SIG-M5 treated with dmso at 0.1 percent for 504 hours (cell line): Measurements from ENCODE around the gene HSF2.

Experiments
- DNase-seq: peaks from one replicate; lab custom pipeline; 2025; ENCODE audit not compliant: unreplicated experiment; lab: John Stamatoyannopoulos, UW

The HSF2 gene

DNA sequence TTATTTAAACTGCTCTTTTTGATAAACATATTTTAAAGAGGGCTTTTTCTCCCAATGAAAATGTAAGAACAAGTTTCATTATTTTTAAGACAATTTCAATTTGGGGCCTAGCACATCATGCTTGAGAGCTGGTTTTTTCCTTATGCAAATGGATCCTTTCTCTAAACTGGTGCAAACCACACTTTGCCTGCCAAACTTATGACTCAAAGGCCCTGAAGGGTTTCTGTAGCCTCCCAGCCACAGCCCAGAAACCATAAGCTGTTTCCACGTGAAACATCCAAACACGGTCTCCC lies 451 bp upstream of the HSF2 start:
- DNase-seq, result no peak

DNA sequence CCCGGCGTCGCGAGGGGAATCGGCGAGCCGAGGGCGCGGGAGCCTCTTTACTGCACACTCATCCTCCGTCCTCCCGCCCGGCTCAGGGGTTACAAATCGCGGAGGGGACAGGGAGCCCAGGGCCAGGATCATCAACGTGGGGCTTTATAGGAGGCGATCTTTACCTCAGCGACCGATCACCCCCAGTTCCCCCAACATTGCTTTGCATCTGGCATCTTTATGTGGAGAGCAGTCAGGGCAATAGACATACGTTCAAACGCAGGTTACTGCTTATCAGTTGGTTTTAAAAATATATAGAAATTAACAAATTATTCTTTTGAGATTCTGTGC lies 634 bp downstream of the HSF2 start:
- DNase-seq, result no peak

DNA sequence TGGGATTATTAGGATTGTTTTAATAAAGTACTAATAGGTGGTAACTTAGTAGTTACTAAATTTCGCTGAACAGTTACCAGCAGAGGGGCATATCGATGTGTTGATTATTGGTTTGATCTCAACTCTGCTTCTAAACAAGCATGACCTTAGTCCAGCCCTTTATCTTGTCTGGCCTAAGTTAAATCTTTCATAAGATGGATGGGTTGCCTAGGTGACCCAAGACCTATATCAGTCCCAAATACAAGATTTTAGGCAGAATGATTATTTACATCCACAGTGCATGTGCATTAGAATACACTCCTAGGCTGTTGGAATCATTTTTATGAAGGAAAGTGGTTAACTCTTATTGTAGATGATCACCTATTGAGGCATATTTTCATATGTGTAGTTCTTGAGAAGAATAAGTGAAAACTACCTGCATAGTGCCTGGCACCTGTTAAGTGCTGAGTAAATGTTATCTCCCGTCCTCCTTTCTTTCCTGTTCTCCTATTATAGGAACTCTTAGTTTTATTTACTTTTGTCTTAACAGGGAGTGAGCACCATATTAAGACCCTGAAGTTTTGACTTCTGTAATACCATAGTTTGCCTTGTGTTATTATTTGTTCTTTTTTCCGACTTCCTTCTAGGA lies 1.1 kb downstream of the HSF2 start:
- no peak for DNase-seq

DNA sequence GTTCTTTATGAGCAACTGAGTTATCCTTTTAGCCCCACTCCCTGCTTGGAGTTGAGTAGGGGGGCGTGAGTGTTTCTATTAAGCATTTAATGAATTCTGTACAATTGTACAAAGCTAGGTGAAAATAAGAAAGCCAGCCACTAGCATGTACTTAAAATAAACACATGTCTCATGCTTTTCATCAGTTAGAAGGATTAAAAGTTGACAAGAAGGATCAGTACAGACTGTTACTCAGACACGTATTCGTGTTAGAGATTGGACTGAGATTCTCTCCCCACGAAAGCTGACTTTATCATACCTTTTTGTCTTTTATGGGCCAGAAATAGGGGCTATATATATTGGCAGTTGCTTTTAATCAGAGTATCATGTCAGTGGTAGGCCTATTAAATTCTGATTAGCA lies 1.7 kb downstream of the HSF2 start:
- no peak for DNase-seq

DNA sequence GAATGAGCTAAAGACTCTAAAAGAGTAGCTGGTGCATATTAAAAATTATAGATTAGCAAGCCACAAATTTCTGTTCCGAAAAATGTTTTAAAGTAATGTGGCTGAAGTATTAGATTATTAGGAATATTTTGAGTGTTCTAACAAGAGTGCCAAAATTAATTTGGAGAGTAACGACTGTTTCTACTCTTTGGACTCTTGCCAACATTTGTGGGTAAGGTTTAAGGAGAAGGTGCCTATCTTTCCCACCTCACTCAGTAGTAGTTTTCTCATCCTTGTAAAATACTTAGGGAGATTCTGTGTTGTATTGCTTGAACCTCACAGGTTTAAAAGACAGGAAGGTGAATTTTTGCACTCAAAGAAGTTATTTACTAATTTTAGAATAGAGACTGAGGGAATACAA lies 5.0 kb downstream of the HSF2 start:
- no peak for DNase-seq

DNA sequence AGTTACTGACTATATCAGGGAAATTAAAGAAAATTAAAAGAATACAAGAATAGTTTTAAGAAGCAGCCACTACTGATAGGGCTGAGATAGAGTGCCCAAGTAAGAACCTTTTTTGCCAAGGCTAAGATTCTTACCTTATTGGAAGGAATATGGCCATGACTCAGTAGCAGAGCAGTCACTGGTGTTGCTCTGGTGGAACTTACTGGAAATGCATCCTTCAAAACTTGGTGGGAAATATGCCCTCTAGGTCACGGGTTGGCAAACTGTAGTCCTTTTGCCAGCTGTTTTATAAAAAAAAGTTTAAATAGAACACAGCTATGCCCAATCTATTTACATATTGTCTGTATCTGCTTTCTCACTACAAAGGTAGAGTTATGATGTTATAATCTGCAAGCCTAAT lies 6.0 kb downstream of the HSF2 start:
- DNase-seq, result no peak

DNA sequence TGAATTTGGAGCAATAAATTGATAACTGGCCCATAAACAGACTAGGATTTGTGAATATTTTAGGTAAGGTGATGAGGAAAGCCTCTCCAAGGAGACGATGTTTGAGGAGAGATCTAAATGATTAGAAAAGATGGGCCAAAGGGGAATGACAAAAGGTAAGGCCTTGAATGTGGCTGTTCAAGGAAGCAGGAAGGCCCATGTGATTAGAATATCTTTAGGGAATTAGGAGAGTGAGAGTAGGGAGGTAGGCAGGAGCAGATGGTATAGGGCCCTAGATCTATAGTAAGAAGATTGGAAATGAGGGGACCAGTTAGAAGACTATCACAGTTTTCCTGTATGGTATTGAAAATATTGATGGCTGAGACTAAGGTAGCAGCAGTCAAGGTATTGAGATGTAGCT lies 6.7 kb downstream of the HSF2 start:
- no peak for DNase-seq

DNA sequence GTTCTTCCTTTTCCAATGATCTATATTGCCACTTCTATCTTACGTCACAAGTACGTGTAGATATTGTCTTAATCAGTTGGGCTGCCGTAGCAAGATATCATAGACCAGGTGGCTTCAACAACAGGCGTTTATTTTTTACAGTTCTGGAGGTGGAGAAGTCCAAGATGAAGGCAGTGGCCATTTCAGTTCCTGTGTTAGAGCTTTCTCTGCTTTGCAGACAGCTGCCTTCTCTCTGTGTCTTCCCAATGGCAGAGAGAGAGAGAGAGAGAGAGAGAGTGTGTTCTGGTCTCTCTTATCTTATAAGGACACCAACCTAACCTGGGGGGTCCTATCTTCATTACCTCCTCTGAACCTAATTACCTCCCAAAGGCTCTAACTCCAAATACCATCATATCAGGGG lies 8.3 kb downstream of the HSF2 start:
- no peak for DNase-seq

DNA sequence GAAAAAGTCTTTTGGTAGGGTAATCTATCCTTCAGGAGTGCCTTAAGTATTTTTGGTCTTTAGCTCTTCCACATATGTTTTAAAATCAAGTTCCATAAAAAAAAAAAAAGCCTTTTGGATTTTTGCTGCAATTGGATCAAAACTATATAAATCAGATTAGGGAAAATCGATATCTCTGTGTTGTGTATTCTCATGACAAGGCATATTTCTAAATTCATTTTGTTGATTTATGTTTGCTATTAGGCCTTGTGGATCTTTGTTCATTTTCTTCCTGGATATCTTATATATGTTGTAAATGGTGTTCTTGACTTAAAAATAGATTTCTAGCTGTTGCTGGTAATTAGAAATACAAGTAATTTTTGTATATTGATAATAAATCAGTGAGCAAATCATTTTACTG lies 8.8 kb downstream of the HSF2 start:
- DNase-seq, result no peak

DNA sequence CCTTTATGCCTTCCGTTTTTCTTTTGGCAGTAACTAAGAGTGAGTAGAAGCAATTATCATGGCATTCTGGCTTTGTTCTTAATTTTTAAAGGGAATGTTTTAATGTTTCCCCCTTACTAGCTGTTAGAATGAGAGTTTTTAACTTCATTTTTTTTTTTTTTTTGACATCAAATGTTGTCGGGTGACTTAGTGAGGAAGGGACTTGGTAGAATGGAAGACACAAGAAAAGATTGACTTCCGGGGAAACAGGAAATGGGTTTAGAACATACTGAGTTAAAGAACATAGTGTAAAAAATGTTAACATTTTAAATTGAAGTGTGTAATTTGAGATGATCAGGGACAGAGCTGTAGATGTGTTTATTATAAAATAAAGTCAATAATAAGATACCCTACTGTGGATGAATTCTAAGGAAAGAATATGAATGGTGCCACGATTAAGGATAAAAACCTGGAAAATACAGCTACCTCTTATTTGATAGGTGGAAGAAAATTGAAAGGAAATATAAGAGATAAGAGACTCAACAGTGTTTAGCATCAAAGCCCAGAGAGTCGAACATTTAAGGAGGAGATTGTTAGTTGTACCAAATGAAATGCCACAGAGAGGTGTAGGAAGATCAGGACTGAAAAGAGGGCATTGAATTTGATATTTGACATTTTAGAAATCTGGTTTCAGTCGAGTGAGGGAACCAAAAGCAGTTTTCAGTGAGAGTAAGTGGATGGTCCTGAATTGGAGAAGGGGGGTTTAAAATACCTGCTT lies 9.4 kb downstream of the HSF2 start:
- no peak for DNase-seq

DNA sequence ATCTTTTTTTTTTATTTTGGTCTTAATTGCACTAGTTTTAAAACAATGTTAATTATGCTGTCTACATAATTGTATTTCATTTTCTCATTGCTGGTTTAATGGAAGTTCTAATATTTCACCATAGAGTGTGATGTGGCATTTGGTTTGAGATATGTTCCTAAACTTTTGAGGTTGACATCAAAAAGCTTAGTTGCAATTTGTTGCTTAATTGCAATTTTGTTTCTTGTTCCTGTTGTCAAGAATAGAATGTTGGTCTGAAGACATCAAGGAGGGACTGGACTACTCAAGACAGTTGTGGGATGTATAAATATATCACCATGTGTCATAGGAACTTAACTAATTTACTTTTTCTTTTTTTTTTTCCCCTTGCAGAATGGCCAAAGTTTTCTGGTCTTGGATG lies 12.5 kb downstream of the HSF2 start:
- peak; percentile 72 for DNase-seq

DNA sequence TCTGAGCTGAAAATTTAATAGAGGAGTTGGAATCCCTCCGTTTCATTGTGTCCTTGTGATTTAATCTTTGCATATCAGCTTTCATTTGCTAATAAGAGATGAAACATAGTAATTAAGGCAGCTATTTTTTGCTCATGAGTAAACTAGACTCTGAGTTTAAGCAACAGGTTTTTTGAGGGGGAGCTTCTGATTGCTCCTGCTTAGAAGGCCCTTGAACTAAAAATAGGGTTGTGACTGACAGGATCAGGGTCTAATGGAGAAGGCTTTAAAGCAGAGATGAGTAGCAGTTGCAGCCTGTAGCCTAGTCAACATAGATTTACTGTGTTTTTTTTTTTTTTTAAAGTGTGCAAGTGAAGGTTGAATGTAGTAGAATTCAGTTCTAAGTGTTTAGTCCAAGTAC lies 17.4 kb downstream of the HSF2 start:
- DNase-seq, result no peak

DNA sequence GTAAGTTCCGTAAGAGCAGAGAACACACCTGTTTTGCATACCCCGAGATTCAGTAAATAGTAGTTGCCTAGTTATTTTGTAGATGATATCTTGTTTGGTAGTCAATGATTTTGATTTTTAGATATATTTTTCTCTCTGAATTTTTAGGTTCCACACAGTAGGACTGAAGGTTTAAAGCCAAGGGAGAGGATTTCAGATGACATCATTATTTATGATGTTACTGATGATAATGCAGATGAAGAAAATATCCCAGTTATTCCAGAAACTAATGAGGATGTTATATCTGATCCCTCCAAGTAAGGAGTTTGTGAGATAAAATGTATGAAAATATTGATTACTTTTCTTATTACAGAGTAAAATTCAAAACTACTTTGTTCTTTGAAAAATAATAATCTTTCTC lies 22.6 kb downstream of the HSF2 start:
- no peak for DNase-seq

DNA sequence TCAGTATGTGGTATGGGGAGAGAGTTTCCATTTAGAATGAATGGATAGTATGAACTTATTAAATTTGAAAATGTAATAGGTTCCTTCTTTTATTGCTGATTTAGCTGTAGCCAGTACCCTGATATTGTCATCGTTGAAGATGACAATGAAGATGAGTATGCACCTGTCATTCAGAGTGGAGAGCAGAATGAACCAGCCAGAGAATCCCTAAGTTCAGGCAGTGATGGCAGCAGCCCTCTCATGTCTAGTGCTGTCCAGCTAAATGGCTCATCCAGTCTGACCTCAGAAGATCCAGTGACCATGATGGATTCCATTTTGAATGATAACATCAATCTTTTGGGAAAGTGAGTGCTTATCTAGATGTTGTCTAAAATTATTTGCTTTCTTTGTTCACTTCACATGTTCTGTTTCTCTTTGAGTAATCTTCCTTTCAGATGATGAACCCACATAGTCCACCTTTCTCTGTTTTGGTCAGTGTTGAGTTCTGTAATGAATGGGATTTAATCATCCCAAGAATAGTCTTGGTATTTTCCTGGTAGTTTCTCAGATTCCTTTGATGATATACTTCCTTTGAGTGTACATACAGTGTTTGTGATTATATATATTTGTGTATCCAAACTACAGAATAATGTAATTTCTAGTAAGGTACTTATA lies 23.3 kb downstream of the HSF2 start:
- no peak for DNase-seq

DNA sequence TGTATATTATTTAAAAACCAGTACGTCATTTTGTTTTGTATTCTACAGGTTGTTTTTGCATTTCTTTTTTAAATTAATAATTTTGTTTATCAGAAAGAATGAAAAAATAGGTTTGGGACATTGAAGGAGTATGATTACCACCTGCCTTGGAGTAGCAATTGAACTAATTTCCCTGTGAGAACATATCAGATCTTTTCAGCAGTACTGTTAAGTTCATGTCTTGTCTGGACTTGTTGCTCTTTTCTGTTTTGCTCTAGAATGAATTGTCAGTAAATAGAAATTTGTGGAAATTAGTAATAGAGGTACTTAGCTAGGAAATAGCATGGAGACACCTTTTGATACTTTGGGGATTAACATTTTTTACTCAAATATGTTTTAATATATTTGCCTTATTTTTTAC lies 24.3 kb downstream of the HSF2 start:
- DNase-seq, result no peak

DNA sequence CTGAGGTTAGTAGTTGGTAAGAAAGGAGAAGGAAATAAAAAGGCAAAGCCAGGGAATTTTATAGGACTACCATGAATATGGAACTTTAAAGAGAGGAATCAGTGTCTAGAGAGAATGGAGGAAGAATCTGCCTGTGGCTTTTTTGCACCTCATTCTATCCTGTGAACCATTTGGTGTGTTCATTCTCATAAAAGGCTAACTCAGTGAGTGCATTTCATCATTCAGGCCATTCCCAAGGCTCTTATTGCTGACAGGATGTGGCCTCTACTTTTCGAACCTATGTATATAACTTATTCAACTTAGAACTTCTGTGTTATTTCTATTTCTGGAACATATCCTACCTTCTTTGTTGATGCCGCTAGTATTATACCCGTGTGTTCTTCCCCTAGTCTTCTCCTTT lies 27.1 kb downstream of the HSF2 start:
- no peak for DNase-seq

DNA sequence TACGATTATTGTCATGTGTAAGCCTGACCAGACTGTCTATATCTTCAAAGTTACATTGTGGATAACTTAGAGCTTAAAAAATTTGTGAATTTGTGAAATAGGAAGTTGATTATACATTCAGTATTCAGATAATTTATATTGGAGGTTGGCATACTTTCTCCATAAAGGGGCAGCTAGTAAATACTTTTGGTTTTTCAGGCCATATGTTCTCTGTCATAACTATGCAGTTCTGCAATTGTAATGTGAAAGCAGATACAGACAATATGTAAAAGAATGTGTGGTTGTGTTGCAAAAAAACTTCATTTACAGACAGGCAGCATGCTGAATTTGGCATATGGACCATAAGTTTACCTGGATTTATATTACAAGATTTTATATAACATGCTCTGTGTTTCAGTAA lies 29.3 kb downstream of the HSF2 start:
- no peak for DNase-seq

DNA sequence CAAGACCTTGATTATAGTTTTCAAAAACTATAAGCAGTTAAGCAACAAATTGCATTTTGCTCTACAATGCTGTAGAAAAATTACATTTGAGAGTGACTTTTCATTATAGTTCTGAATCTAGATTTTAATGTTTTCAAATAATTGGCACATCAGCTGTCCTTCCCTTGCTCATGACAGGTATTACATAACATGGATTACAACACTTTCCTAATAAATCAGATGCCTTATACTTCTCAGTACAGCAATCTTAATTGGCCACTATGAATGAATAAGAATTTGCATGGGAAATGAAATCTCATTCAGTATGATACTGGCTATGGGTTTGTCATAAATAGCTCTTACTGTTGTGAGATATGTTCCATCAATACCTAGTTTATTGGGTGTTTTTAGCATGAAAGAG lies 29.9 kb downstream of the HSF2 start:
- DNase-seq, result no peak

DNA sequence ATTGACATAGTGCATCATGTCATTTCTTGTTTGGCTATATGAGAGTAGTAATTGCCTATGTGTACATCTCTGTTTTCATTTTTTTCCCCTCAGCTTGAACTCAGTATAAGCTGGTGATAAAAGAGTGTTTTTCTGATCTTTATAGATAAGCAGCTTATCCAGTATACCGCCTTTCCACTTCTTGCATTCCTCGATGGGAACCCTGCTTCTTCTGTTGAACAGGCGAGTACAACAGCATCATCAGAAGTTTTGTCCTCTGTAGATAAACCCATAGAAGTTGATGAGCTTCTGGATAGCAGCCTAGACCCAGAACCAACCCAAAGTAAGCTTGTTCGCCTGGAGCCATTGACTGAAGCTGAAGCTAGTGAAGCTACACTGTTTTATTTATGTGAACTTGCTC lies 32.3 kb downstream of the HSF2 start:
- DNase-seq, result no peak

DNA sequence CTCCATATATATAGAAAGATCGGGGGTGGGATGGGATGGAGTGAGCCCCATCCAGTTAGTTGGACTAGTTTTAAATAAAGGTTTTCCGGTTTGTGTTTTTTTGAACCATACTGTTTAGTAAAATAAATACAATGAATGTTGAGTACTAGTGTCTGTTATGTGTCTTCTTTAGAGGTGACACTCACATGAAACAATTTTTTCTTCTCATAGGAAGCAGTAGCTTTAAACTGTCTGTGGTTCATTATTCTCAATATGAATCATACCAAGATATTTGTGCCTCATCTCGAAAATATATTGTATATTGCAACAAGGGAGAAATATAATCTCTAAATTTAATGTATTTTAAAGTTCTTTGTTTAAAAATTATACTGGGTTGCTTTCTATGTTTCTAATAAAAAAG lies 33.4 kb downstream of the HSF2 start:
- DNase-seq, result no peak

DNA sequence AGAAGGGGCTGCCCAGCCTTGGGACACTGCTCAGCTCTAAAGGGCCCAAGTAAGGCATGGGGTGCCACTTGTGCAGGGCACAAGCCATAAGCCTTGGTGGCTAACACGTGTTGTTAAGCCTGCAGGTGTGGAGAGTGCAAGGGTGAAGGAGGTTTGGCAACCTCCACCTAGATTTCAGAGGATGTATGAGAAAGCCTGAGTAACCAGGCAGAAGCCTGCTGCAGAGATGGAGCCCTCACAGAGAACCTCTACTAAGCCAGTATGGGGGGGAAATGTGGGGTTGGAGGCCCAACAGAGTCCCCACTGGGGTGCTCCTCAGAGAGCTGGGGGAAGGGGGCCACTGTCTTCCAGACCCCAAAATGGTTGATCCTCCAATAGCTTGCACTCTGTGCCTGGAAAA lies 39.5 kb downstream of the HSF2 start:
- no peak for DNase-seq

DNA sequence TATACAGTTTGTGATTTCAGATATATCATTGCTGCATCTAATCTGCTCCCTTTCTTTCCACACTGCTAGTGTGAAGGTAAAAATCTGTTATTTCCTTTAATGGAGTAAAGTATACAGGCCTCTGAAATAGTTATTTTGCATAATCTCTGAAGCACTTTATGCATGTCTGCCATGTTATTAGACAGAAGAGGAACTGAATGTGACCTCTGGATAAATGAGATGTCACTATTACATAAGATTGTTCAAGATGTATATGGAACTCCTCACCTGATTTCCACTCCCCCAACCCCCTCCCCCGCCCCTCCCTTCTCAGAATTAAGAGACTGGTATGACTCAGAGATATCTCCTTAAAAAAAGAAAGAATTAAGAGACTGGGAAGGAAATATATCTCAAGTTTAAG lies 45.8 kb downstream of the HSF2 start:
- no peak for DNase-seq

DNA sequence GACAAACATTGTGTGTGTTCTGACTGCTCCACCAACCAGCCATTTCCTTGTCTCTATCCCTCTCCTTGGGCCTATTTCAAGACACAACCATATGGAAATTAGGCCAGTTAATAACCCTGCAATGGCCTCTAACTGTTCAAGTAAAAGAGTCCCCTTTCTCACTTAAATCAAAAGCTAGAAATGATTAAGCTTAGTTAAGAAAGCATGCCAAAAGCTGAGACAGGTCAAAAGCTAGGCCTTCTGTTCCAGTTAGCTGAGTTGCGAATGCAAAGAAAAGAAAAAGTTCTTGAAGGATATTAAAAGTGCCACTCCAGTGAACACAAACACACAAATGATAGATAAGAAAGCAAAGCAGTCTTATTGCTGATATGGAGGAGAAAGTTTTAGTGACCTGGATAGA lies 49.6 kb downstream of the HSF2 start:
- DNase-seq, result no peak
